ENCODE measurements around the gene KCNK3.
"Not testable (repeated sequence)": the region's sequence is repeated elsewhere in the genome, so short reads cannot be mapped to it uniquely, and the experiment has no call there.

The KCNK3 gene

GRCh38 chr2:26692279-26692896 is at the start of gene KCNK3:
Gene KCNK3 (plus strand): TSS chr2:26692722. CDS start chr2:26692876, 154 bp downstream.
- in situ Hi-C loops (cut with MboI; ENCODE audit: low sequenced_read_pairs), result no loop called here

DNA sequence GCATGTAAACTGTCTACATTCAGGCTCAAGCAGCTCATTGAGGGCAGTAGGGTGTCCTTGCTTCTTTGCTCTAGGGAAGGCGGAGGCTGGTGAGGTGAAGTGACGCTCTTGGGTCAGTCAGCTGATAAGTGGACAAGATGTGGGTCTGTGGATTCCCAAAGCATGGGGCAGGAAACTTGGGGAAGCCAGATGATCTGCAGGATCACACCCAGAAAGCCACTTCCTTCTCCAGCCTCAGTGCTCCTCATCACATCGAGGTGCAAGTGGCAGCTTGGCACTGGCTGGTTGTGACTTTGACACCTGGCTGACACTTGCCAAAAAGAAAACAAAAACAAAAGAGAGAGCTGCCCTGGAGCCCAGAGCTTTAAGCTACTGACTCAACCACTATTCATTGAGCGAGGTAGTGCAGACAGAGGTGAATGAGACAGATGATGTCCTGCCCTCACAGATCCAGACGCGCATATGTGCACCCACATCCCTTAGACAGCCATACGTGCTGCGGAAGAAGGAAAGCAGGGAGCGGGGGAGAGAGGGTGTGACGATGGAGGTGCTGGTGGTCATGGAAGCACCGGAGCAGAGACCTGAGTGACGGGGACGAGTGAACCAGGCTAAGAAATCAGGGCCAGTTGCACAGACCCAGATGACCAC is 48.2 kb upstream of the KCNK3 start:
- in situ Hi-C loops (cut with MboI; ENCODE audit: low sequenced_read_pairs), result no loop called here

DNA sequence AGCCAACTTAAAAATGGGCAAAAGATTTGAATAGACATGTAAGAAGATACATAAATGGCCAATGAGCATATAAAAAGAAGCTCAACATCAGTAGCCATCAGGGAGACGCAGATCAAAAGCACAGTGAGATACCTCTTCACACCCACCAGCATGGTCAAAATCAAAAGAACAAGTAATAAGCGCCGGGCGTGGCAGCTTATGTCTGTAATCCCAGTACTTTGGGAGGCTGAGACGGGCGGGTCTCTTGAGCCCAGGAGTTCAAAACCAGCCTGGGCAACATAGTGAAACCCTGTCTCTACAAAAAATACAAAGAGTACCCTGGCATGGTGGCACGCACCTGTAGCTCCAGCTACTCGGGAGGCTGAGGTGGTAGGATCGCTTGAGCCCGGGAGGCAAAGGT is 46.8 kb upstream of the KCNK3 start:
- in situ Hi-C loops (cut with MboI; ENCODE audit: low sequenced_read_pairs), result no loop called here

DNA sequence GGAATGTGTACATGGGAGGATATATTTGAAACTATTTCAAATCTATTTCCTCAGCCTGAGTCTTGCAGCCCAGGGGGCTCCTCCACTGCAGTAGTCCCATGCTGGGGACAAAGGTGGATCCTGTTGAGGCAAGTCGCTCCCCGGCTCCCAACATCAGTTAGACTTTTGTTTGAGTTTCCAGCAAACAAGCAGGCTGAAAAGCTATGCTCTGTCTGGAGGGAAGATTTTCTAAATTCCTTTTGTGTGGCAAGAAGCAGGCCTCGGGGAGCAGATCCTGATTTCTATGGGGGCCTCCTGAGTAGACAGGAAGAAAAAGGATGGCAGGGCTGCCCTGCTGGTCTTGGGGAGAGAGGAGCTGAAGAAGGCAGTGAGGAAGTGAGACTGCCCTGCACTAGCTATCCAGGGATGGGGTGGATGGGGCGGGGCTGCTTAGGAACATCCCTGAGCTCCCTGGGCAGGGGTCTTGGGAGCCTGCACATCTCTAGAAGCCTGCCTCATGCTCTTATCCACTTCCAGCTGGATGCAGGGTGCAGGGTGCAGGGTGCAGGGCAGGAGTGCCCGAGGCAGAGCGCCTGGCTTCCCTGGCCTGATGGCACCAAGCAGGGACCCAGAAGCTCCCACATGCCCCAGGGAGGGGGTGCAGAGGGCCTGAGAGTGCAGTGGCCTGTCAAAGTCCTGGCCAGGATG is 45.4 kb upstream of the KCNK3 start:
- in situ Hi-C loops (cut with MboI; ENCODE audit: low sequenced_read_pairs), result no loop called here

DNA sequence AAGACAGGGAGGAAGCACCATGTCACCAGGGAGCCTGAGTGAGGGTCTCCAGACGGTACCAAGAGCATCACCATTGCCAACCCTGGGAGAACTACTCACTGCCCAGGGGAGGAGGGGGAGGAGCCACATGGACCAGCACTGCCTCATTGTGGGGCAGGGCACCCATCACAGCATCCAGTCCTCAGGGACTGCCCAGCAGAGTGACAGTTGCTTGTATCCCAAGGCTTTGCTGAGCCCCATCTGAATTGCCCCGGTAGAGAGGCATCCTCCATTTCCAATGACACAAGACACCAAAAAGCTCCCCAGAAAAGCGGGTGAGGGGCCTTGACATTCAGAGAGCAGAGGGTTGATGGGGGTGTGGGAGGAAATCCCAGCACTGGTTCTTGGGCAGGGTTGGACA is 44.5 kb upstream of the KCNK3 start:
- in situ Hi-C loops (cut with MboI; ENCODE audit: low sequenced_read_pairs), result no loop called here

DNA sequence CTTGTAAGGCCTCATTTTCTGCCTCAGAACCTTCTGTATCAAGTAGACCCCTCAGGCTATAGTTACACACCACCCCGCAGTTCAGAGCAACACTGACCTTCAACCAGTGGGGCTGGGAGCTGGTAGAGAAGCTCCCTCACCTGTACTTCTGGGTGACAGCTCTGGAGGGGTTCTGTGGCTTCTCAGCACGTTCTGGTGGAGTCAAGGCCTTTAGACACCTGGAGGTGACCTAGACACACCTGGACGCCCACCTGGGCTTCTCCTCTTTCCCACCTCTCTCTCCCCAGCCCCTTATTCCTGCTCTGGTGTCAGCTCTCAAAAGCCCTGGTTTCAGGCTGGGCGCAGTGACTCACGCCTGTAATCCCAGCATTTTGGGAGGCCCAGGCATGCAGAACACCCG is 44.0 kb upstream of the KCNK3 start:
- in situ Hi-C loops (cut with MboI; ENCODE audit: low sequenced_read_pairs), result no loop called here

DNA sequence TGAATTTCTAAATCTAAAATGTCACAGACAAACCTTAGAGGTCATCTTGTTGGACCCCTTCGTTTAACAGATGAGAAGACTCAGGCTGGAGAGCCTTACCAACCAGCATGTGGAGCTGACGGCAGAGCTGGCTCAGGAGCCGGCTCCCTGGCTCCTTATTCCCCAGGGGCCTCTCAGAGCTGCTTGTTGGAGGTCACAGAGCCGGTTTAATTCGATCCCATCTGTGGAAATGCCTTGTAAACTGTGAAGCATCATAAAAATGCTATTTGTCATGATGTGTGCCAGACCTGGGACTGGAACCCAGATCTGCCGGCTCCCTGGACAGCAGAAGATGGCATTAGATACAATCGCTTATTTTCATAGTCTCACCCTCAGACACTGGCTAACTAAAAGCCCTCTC is 43.2 kb upstream of the KCNK3 start:
- in situ Hi-C loops (cut with MboI; ENCODE audit: low sequenced_read_pairs), result no loop called here

GRCh38 chr2:26649992-26650712 is 42.4 kb upstream of the KCNK3 start:
- in situ Hi-C loops (cut with MboI; ENCODE audit: low sequenced_read_pairs), result no loop called here

GRCh38 chr2:26650713-26651469 is 41.6 kb upstream of the KCNK3 start:
- in situ Hi-C loops (cut with MboI; ENCODE audit: low sequenced_read_pairs), result no loop called here

- in situ Hi-C loops (cut with MboI; ENCODE audit: low sequenced_read_pairs), result no loop called here
These were observed 41.1 kb upstream of the KCNK3 start for GRCh38 chr2:26651470-26651771.

DNA sequence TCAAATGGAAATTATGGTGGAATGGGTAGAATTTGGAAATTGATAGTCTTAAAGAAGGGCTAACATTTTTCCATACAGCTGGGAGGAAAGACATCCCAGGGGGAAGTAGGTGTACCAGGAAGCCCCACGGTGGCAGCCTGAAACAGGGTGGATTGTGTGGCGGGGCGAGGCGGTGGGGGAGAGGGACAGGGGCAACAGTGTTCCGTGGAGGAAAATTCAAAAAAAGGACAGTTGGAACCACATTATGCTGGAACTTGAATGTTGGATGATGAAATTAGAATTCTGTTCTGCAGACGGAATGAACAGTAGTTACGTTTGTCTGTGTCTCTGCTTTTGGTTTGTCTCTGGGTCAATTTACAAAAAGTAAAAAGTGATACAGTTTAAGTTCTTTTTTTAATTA is 40.7 kb upstream of the KCNK3 start:
- in situ Hi-C loops (cut with MboI; ENCODE audit: low sequenced_read_pairs), result no loop called here

DNA sequence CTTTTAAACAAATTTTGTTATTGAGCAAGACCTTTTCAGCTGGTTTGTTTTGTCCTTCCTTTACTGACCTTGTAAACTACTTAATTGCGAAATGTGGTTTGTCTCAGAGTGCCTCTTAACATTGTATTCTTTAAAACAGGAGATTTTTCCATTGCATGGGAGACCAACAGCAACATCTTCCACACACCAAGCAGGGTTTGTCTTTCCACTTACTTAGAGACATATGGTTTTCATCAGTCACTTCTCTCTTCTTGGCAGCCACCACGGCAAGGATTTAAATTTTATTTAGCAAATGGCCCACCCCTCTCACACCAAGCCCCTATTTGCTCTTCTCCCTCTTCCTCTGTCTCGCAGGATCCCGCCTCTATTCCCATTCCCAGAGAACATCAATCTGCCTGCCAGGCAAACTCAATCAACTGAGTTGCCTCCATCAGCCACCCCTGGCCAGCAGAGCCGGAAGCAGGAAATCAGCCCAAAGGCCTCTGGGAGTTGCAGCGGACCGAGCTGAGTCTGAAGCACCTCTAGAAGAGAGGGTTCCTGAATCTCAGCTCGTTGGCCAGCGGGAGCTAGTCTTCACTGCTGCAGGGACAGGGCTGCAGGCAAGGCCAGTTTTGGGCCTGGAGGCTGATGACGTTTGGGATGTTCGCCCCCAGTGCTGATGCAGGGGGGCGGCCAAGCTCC is 40.0 kb upstream of the KCNK3 start:
- in situ Hi-C loops (cut with MboI; ENCODE audit: low sequenced_read_pairs), result no loop called here

GRCh38 chr2:26653207-26654060 is 39.1 kb upstream of the KCNK3 start:
- in situ Hi-C loops (cut with MboI; ENCODE audit: low sequenced_read_pairs), result no loop called here

DNA sequence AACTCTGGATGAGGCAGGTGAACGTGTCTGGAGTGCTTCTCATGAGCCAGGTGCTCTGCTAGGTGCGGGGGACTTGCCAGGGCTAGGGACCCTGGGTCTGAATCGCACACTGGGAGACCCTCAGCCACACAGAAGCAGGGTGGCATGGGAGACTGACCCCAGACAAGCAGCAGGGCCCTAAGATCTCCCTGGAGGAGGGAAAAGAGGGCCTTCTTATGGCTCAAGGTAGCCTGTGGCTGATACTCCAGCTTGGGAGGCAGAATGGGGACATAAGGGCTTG is 38.5 kb upstream of the KCNK3 start:
- in situ Hi-C loops (cut with MboI; ENCODE audit: low sequenced_read_pairs), result no loop called here

GRCh38 chr2:26655120-26655519 is 37.4 kb upstream of the KCNK3 start:
- in situ Hi-C loops (cut with MboI; ENCODE audit: low sequenced_read_pairs), result not testable (repeated sequence)

GRCh38 chr2:26655611-26656195 is 36.8 kb upstream of the KCNK3 start:
- in situ Hi-C loops (cut with MboI; ENCODE audit: low sequenced_read_pairs), result no loop called here

GRCh38 chr2:26657265-26657664 is 35.3 kb upstream of the KCNK3 start:
- in situ Hi-C loops (cut with MboI; ENCODE audit: low sequenced_read_pairs), result no loop called here

- in situ Hi-C loops (cut with MboI; ENCODE audit: low sequenced_read_pairs), result no loop called here
These were observed 33.7 kb upstream of the KCNK3 start for GRCh38 chr2:26658691-26659346.

- in situ Hi-C loops (cut with MboI; ENCODE audit: low sequenced_read_pairs), result no loop called here
These were observed 32.1 kb upstream of the KCNK3 start for GRCh38 chr2:26660363-26660962.
